Type B pancreatic cell (in vitro differentiated cells): ENCODE measurements around the gene MATN3. TPM values are rescaled to one million over a fixed set of nuclear protein-coding genes. Genes with fewer than 3 reads are reported as not detected.

Experiments used
- DNase-seq: peaks from one replicate; pipeline ENCODE4 v3.0.0; 2021; ENCODE audit warnings: mixed read lengths; ENCODE audit not compliant: unreplicated experiment; ENCODE audit errors: extremely low spot score
- H3K27ac Mint-ChIP-seq: 2 replicates; pipeline ENCODE4 v1.8.0; 2021; ENCODE audit warnings: mild to moderate bottlenecking, mixed read lengths
- H3K27me3 Mint-ChIP-seq: 2 replicates; pipeline ENCODE4 v1.8.0; 2021; ENCODE audit warnings: mixed read lengths
- H3K36me3 Mint-ChIP-seq: 2 replicates; pipeline ENCODE4 v1.8.0; 2021; ENCODE audit warnings: mixed read lengths
- H3K4me1 Mint-ChIP-seq: one replicate; pipeline ENCODE4 v1.8.0; 2021; ENCODE audit warnings: mixed read lengths; ENCODE audit not compliant: unreplicated experiment
- H3K4me3 Mint-ChIP-seq: 2 replicates; pipeline ENCODE4 v1.8.0; 2021; ENCODE audit warnings: mild to moderate bottlenecking, mixed read lengths
- H3K9me3 Mint-ChIP-seq: 2 replicates; pipeline ENCODE4 v1.8.0; 2021; ENCODE audit warnings: mixed read lengths
- total RNA-seq: library from RNA; stranded (reverse); gene quantifications from 2 replicates; pipeline ENCODE4 v1.2.1, GENCODE V29; 2021; ENCODE audit warnings: low replicate concordance
- TF ChIP-seq, protein P1 (sequence below): fragments of 200-600 bp; sonication (generic); conservative IDR thresholded peaks from 2 replicates; pipeline ENCODE4 v1.5.0; 2021; ENCODE audit warnings: antibody characterized with exemption, mild to moderate bottlenecking

The MATN3 gene
- total RNA-seq, 1 donor from 2014 or later = 3.0 TPM

GRCh38 chr2:19943189-19943588 lies 69.3 kb downstream of the MATN3 start:
- H3K27me3 Mint-ChIP-seq = no peaks in the 10 kb centered on the region
- no peak overlapping the region for H3K27ac Mint-ChIP-seq
- peaks cover 3% of the 10 kb centered on the region for H3K36me3 Mint-ChIP-seq
- H3K4me1 Mint-ChIP-seq = no peaks in the 10 kb centered on the region
- TF ChIP-seq, protein P1, sequence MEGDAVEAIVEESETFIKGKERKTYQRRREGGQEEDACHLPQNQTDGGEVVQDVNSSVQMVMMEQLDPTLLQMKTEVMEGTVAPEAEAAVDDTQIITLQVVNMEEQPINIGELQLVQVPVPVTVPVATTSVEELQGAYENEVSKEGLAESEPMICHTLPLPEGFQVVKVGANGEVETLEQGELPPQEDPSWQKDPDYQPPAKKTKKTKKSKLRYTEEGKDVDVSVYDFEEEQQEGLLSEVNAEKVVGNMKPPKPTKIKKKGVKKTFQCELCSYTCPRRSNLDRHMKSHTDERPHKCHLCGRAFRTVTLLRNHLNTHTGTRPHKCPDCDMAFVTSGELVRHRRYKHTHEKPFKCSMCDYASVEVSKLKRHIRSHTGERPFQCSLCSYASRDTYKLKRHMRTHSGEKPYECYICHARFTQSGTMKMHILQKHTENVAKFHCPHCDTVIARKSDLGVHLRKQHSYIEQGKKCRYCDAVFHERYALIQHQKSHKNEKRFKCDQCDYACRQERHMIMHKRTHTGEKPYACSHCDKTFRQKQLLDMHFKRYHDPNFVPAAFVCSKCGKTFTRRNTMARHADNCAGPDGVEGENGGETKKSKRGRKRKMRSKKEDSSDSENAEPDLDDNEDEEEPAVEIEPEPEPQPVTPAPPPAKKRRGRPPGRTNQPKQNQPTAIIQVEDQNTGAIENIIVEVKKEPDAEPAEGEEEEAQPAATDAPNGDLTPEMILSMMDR = no peak
- no peaks in the 10 kb centered on the region for H3K9me3 Mint-ChIP-seq
- DNase-seq = no peak
- no peak overlapping the region for H3K4me3 Mint-ChIP-seq

DNA sequence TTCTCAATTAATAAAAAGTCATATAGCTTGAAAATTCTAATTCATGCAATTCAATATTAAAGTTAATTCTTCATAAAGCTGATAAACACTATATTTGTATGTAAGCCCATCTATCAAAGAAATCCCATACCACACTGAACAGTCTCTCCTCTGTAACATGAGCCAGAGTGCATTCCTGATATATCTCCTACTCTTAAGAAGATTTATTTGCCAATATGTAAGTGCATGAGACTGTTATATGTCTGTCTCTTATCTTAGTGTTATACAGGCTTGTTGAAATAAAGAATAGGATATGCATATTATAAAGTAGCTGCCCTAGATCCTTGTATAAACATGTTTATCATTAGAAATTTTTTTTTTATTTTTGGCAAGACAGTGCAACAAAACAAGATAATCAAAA lies 70.3 kb downstream of the MATN3 start:
- Mint-ChIP-seq H3K4me3 (no peak overlapping the region), H3K9me3 (no peaks in the 10 kb centered on the region), H3K4me1 (no peaks in the 10 kb centered on the region), H3K27me3 (no peaks in the 10 kb centered on the region), H3K27ac (no peak overlapping the region), H3K36me3 (peaks cover 10% of the 10 kb centered on the region)
- no peak for DNase-seq
- TF ChIP-seq, protein P1 = no peak

Other genes starting within 250 kb of the MATN3 start
- gene TTC32, start 110.7 kb downstream of the MATN3 start, total RNA-seq = 14.0 and 19.0 TPM in 2 replicates
- 4.5 and 15.0 TPM in 2 replicates for gene WDR35, start 22.6 kb downstream of the MATN3 start, total RNA-seq
- 196 and 229 TPM in 2 replicates for gene LAPTM4A, start 39.0 kb upstream of the MATN3 start, total RNA-seq
- gene SDC1, start 212.5 kb upstream of the MATN3 start, total RNA-seq = 164 and 375 TPM in 2 replicates